Endometrial microvascular endothelial cells (primary cell): ENCODE measurements around the gene RIPOR3. TPM values are rescaled to one million over a fixed set of nuclear protein-coding genes. Genes with fewer than 3 reads are reported as not detected.
"Not testable (repeated sequence)": the region's sequence is repeated elsewhere in the genome, so short reads cannot be mapped to it uniquely, and the experiment has no call there.

Experiments
- in situ Hi-C: cut with HindIII; loops from 2 replicates; pipeline ENCODE4 v1.10.0; 2017; ENCODE audit warnings: low sequenced_read_pairs, low pct_unique_long_range_greater_than_20kb; ENCODE audit errors: inconsistent ontology term
- total RNA-seq: library from RNA; depleted of rRNA; stranded (reverse); fragments of >200 nt; gene quantifications from one replicate; pipeline ENCODE4 v1.2.3, GENCODE V29; 2015; ENCODE audit errors: inconsistent ontology term

RIPOR3 gene
- total RNA-seq, 1 donor from 2014 or later, result not detected

GRCh38 chr20:50709636-50709973 lies 18.3 kb upstream of the RIPOR3 start:
- in situ Hi-C loops, result no loop called here

- in situ Hi-C loops, result no loop called here
These were observed 17.7 kb upstream of the RIPOR3 start for GRCh38 chr20:50708845-50709635.

GRCh38 chr20:50704971-50705370 lies 13.6 kb upstream of the RIPOR3 start:
- in situ Hi-C loops, result no loop called here

- in situ Hi-C loops, result no loop called here
These were observed 13.2 kb upstream of the RIPOR3 start for GRCh38 chr20:50704514-50704913.

GRCh38 chr20:50703651-50704438 lies 12.5 kb upstream of the RIPOR3 start:
- in situ Hi-C loops, result not testable (repeated sequence)

GRCh38 chr20:50701041-50701963 lies 10.0 kb upstream of the RIPOR3 start:
- in situ Hi-C loops, result no loop called here

GRCh38 chr20:50699688-50700087 lies 8.3 kb upstream of the RIPOR3 start:
- in situ Hi-C loops, result loop anchor here (5.0 kb wide), 1 partner anchor 33 kb away; the partner anchor contains the start of gene PARD6B

- in situ Hi-C loops, result loop anchor here (5.0 kb wide), 1 partner anchor 34 kb away; the partner anchor contains the start of gene PARD6B
These were observed 6.9 kb upstream of the RIPOR3 start for GRCh38 chr20:50698255-50698654.

- in situ Hi-C loops, result loop anchor here (5.0 kb wide), 1 partner anchor 37 kb away; the partner anchor contains the start of gene PARD6B
These were observed 4.0 kb upstream of the RIPOR3 start for GRCh38 chr20:50695135-50695872.

GRCh38 chr20:50694379-50695134 lies 3.2 kb upstream of the RIPOR3 start:
- in situ Hi-C loops, result loop anchor here (5.0 kb wide), 1 partner anchor 38 kb away; the partner anchor contains the start of gene PARD6B

- in situ Hi-C loops, result no loop called here
These were observed 1.7 kb upstream of the RIPOR3 start for GRCh38 chr20:50693001-50693400.

GRCh38 chr20:50692552-50692933 lies 1.2 kb upstream of the RIPOR3 start:
- in situ Hi-C loops, result no loop called here

GRCh38 chr20:50691573-50692551 lies 520 bp upstream of the RIPOR3 start:
- in situ Hi-C loops, result no loop called here

- in situ Hi-C loops, result no loop called here
These were observed 1.3 kb downstream of the RIPOR3 start for GRCh38 chr20:50689864-50690649.

GRCh38 chr20:50688256-50688975 lies 2.9 kb downstream of the RIPOR3 start:
- in situ Hi-C loops, result no loop called here
